VCaP (cell line): ENCODE measurements around the gene ATP11A.

Source experiments
- H3K27ac ChIP-seq: fragments of 450-650 bp; 2 replicates; pipeline ENCODE4 v1.5.1; 2017
- CTCF ChIP-seq: fragments of 450-650 bp; conservative IDR thresholded peaks from 2 replicates; pipeline ENCODE4 v1.5.1; 2017; ENCODE audit warnings: mild to moderate bottlenecking, moderate library complexity

The ATP11A gene

GRCh38 chr13:112764864-112765561 is 75.2 kb downstream of the ATP11A start:
- no peak overlapping the region for H3K27ac ChIP-seq
- no peak for TF ChIP-seq CTCF

- TF ChIP-seq CTCF = no peak
- no peak overlapping the region for H3K27ac ChIP-seq
Observed at GRCh38 chr13:112765731-112766130, 75.9 kb downstream of the ATP11A start.

GRCh38 chr13:112766336-112766735 is 76.5 kb downstream of the ATP11A start:
- no peak for TF ChIP-seq CTCF
- H3K27ac ChIP-seq = no peak overlapping the region

- no peak for TF ChIP-seq CTCF
- H3K27ac ChIP-seq = no peak overlapping the region
Observed at GRCh38 chr13:112767506-112768471, 78.0 kb downstream of the ATP11A start.

- TF ChIP-seq CTCF = no peak
- no peak overlapping the region for H3K27ac ChIP-seq
Observed at GRCh38 chr13:112768795-112769481, 79.1 kb downstream of the ATP11A start.

GRCh38 chr13:112769615-112770014 is 79.8 kb downstream of the ATP11A start:
- no peak for TF ChIP-seq CTCF
- H3K27ac ChIP-seq = no peak overlapping the region

GRCh38 chr13:112770504-112770903 is 80.7 kb downstream of the ATP11A start:
- TF ChIP-seq CTCF = no peak
- H3K27ac ChIP-seq = no peak overlapping the region
